Right atrium auricular region (tissue), 2 donors: ENCODE measurements around the gene GIGYF2. TPM values are rescaled to one million over a fixed set of nuclear protein-coding genes. Genes with fewer than 3 reads are reported as not detected.
"Not testable (repeated sequence)": the region's sequence is repeated elsewhere in the genome, so short reads cannot be mapped to it uniquely, and the experiment has no call there.

Experiments used
- DNase-seq: peaks from one replicate; pipeline ENCODE4 v3.0.0-alpha.2; 2019; ENCODE audit warnings: low spot score
- H3K27ac ChIP-seq, 2 donors: fragments of 200-600 bp; sonication (generic); 1 replicate in 1 of 2; 2 replicates in 1 of 2; pipeline ENCODE4 v1.5.1; 2016 to 2019
- H3K27me3 ChIP-seq, 2 donors: fragments of 200-600 bp; sonication (generic); one replicate each; pipeline versions ENCODE4 v1.5.1 to v1.6.0; 2017 to 2019
- H3K36me3 ChIP-seq: fragments of 200-600 bp; sonication (generic); one replicate; pipeline ENCODE4 v1.5.1; 2016
- H3K4me1 ChIP-seq, 2 donors: fragments of 200-600 bp; sonication (generic); one replicate each; pipeline versions ENCODE4 v1.5.1 to v1.6.0; 2017 to 2019
- H3K4me3 ChIP-seq, 2 donors: fragments of 200-600 bp; sonication (generic); 1 replicate in 1 of 2; 2 replicates in 1 of 2; pipeline ENCODE4 v1.5.1; 2017 to 2019; ENCODE audit warnings: mild to moderate bottlenecking in 1 of 2, moderate library complexity in 1 of 2
- H3K9me3 ChIP-seq, 2 donors: fragments of 200-600 bp; sonication (generic); one replicate each; pipeline ENCODE4 v1.5.1; 2019
- total RNA-seq, 2 donors: library from RNA; depleted of rRNA; stranded (reverse); fragments of >200 nt; gene quantifications; one replicate each; pipeline ENCODE4 v1.1.0, GENCODE V29; 2016
- TF ChIP-seq, protein P1 (sequence below), 2 donors: fragments of 200-600 bp; sonication (generic); IDR thresholded peaks; one replicate each; pipeline ENCODE4 v1.5.1; 2019; ENCODE audit warnings: antibody characterized with exemption in 2 of 2

The GIGYF2 gene
- total RNA-seq, 2 donors from 2014 or later, result 48.4 to 57.1 TPM

DNA sequence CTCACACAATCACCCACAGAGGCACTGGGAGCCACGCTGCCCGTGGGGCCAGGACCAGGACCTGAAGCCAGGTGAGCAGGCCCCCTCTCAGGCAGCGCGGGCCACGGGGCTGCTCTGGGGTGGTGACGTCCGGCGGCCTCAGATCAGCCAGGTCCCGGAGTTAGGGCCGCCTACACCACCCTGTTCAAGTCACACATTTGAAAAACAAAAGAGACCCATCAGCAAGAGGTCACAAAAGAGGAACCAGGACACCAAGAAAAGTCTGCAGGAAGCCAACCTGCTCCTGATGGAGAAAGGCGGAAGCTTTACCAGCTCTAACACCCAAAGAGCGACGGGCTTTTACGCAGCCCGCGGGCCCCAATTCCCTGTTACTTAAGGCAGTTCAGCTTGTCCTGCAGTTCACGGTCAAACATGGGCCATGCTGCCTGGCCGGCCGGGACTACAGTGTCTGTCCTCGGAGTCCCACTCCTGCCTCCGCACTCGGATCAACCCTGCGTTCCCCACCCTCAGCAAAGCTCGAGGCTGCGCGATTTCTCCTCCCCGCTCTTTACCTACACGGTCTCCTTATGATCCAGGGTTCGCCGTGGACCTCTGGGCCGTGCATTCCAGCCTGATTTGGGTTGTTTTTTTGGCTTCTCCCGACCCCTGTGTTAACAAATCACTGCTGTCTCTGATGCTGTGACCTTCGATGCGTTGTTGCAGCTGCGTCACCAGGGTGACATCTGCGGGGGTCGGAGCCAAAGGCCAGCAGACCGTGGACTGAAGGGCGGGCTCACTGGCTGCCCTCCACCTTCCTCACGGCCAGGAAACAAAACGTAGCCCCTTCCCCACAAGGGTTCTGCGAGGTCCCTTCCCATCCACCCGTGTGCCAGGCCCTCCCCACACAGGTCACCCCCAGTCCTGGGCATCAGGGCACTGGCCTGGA is 203.9 kb downstream of the GIGYF2 start:
- no peaks in the 10 kb centered on the region for H3K4me1 ChIP-seq
- H3K27me3 ChIP-seq, result no peaks in the 10 kb centered on the region
- no peak for DNase-seq
- no peak overlapping the region for H3K4me3 ChIP-seq
- no peaks in the 10 kb centered on the region for H3K9me3 ChIP-seq
- no peaks in the 10 kb centered on the region for H3K36me3 ChIP-seq
- TF ChIP-seq, protein P1, sequence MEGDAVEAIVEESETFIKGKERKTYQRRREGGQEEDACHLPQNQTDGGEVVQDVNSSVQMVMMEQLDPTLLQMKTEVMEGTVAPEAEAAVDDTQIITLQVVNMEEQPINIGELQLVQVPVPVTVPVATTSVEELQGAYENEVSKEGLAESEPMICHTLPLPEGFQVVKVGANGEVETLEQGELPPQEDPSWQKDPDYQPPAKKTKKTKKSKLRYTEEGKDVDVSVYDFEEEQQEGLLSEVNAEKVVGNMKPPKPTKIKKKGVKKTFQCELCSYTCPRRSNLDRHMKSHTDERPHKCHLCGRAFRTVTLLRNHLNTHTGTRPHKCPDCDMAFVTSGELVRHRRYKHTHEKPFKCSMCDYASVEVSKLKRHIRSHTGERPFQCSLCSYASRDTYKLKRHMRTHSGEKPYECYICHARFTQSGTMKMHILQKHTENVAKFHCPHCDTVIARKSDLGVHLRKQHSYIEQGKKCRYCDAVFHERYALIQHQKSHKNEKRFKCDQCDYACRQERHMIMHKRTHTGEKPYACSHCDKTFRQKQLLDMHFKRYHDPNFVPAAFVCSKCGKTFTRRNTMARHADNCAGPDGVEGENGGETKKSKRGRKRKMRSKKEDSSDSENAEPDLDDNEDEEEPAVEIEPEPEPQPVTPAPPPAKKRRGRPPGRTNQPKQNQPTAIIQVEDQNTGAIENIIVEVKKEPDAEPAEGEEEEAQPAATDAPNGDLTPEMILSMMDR (IDR thresholded peaks at IDR 0.05), result no peak
- no peak overlapping the region for H3K27ac ChIP-seq

DNA sequence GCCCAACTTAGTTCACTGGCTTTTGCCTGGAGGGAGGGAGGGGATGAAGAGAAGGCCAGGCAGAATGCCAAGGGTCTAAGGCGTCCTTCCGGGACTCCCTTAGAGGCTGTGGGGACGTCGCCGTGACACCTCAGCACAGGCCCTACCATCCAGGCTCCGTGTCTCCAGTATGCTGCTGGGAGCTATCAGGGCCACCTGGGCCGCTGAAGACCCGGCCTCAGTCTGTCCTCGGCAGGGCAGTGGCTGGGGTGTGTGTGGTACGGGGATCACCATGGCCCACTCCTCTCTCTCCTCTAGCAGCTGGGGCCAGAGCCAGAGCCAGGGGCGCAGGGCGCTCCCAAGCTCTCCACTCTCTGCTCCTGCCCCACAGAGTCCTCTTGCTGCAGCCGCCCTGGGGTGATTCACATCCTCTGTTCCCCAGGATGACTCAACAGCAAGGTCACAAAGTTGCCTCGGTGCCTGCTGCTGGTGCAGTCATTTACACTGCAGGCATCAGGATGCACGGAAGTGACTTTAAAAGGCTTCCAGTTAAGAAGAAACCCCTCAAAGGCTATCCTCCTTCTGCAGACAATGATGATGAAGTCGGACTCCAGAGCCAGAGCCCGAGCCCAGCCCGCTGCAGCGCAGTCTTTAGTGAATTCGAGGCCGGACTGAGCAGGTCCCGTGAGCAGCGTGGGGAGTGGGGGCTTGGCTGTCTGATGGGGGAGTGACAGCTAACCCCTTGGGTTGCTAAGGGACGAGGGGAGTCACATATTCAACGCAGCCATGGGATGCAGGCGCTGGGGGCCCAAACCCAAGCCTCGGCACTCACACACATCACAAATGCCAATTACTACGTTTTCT is 204.8 kb downstream of the GIGYF2 start:
- Histone ChIP-seq H3K27me3 (no peaks in the 10 kb centered on the region), H3K4me3 (no peak overlapping the region), H3K36me3 (no peaks in the 10 kb centered on the region), H3K9me3 (no peaks in the 10 kb centered on the region), H3K4me1 (no peaks in the 10 kb centered on the region), H3K27ac (no peak overlapping the region)
- TF ChIP-seq, protein P1 (IDR thresholded peaks at IDR 0.05), result no peak
- DNase-seq, result no peak

DNA sequence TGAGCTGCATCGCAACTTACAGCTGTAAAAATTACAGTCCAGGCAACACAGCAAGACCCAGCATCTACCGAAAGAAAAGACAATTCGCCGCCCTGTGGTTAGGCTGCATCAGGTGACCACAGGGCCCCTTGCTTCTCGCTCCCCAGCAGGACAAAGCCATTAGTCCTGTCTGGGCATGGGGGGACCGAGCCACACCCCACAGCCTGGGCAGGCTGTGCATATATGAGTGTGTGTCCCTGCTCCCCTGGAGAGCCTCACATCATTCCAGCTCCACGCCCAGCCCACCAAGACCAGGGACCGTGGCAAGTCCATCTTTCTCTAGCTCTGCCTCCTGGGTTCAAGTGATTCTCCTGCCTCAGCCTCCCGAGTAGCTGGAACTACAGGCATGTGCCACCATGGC is 206.9 kb downstream of the GIGYF2 start:
- TF ChIP-seq, protein P1 (IDR thresholded peaks at IDR 0.05), result no peak
- Histone ChIP-seq H3K27ac (no peak overlapping the region), H3K9me3 (no peaks in the 10 kb centered on the region), H3K36me3 (no peaks in the 10 kb centered on the region), H3K27me3 (no peaks in the 10 kb centered on the region), H3K4me3 (no peak overlapping the region), H3K4me1 (no peaks in the 10 kb centered on the region)
- DNase-seq, result no peak

- not testable (repeated sequence) for H3K4me3 ChIP-seq, H3K27me3 ChIP-seq, H3K4me1 ChIP-seq, DNase-seq, H3K9me3 ChIP-seq, H3K27ac ChIP-seq, H3K36me3 ChIP-seq
Measured at GRCh38 chr2:232906867-232907717, 210.0 kb downstream of the GIGYF2 start.

- not testable (repeated sequence) for DNase-seq, H3K4me1 ChIP-seq, H3K27me3 ChIP-seq, H3K27ac ChIP-seq, H3K4me3 ChIP-seq, H3K36me3 ChIP-seq
- H3K9me3 ChIP-seq, result peaks cover 0 to 15% of the 10 kb centered on the region in 2 donors
Measured at GRCh38 chr2:232907718-232908085, 210.6 kb downstream of the GIGYF2 start.

DNA sequence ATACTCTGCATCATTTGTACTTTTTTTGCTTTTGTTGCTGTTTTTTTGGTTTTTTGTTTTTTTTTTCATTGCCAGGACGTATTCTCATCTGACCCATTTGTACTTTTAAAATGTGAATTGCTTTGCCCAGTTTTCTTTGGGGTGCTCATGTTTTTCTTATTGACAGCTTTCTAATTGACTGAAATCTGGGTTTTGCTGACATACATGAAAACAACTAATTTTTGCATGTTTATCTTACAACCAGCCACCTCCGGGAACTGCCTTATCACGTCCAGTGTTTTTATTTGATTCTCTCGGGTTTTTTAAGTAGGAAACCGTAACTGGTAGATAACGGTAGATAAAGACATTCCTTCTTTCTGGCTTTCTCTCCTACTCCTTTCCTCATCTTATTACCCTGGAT is 211.6 kb downstream of the GIGYF2 start:
- H3K36me3 ChIP-seq, result no peaks in the 10 kb centered on the region
- peaks cover 0 to 15% of the 10 kb centered on the region in 2 donors for H3K9me3 ChIP-seq
- DNase-seq, result no peak
- TF ChIP-seq, protein P1 (IDR thresholded peaks at IDR 0.05), result no peak
- no peak overlapping the region for H3K27ac ChIP-seq
- H3K27me3 ChIP-seq, result no peaks in the 10 kb centered on the region
- no peaks in the 10 kb centered on the region for H3K4me1 ChIP-seq
- no peak overlapping the region for H3K4me3 ChIP-seq

Other genes starting within 250 kb of the GIGYF2 start
- gene ALPI, start 241.2 kb upstream of the GIGYF2 start, total RNA-seq, result not detected
- gene ECEL1, start 209.5 kb upstream of the GIGYF2 start, total RNA-seq, result not detected
- under 1 TPM in 1 of 2 donors, not detected in 1; 0.20 TPM for gene PRSS56, start 176.9 kb upstream of the GIGYF2 start, total RNA-seq
- gene CHRND, start 171.2 kb upstream of the GIGYF2 start, total RNA-seq, result under 1 TPM in 1 of 2 donors, not detected in 1; 0.19 TPM
- gene CHRNG, start 157.6 kb upstream of the GIGYF2 start, total RNA-seq, result not detected
- gene TIGD1, start 146.8 kb upstream of the GIGYF2 start, total RNA-seq, result 1 to 10 TPM; 1.7 to 2.0 TPM
- gene EIF4E2, start 146.6 kb upstream of the GIGYF2 start, total RNA-seq, result 10 to 100 TPM; 23.3 to 23.4 TPM
- gene EFHD1, start 63.7 kb upstream of the GIGYF2 start, total RNA-seq, result 10 to 100 TPM; 11.4 to 11.5 TPM
- gene KCNJ13, start 79.2 kb downstream of the GIGYF2 start, total RNA-seq, result not detected
- under 1 TPM; 0.12 to 0.30 TPM for gene SNORC, start 172.9 kb downstream of the GIGYF2 start, total RNA-seq